GM10248 (cell line): ENCODE measurements around the gene OR10G7.

ENCODE experiments used
- CTCF ChIA-PET: fragments of 300-600 bp; sonication (Branson Sonifier 250); formaldehyde crosslinking; extraction: SDS; loops from one replicate; lab custom pipeline; 2021; ENCODE audit warnings: antibody characterized with exemption; lab: Yijun Ruan, JAX
- POLR2A ChIA-PET: fragments of 350-650 bp; sonication (Branson Sonifier 250); formaldehyde crosslinking; extraction: SDS; loops from one replicate; lab custom pipeline; 2020; ENCODE audit warnings: antibody characterized with exemption; lab: Yijun Ruan, JAX
- DNase-seq: peaks from one replicate; pipeline ENCODE4 v3.0.0; 2012; ENCODE audit errors: extremely low spot score
- CTCF ChIP-seq: IDR thresholded peaks from 2 replicates; pipeline ENCODE4 v1.5.1; 2012; ENCODE audit warnings: mild to moderate bottlenecking, low read depth; ENCODE audit errors: extremely low read depth, missing control alignments, control extremely low read depth

The OR10G7 gene

GRCh38 chr11:124041254-124041653 is at the start of gene OR10G7:
TSS of gene OR10G7 (minus strand) at chr11:124041325. CDS start at chr11:124039001, 2,324 bp downstream.
- DNase-seq, result no peak

GRCh38 chr11:124085997-124086846 is 45.1 kb upstream of the OR10G7 start:
- CTCF ChIA-PET, result interaction anchor here (0.6 to 1.0 kb wide), 2 partner anchors 14 kb away, joined by 3 read pairs; no protein-coding TSS in a partner anchor
- POLR2A ChIA-PET, result no interaction called here
- DNase-seq, result no peak
- TF ChIP-seq CTCF, result no peak

More at GRCh38 chr11:124041254-124041653, at the start of gene OR10G7:
- TF ChIP-seq CTCF, result no peak
- POLR2A ChIA-PET, result no interaction called here
- CTCF ChIA-PET, result no interaction called here

GRCh38 chr11:124085583-124085982 is 44.5 kb upstream of the OR10G7 start:
- CTCF ChIA-PET, result interaction anchor here (1.0 kb wide), 1 partner anchor 14 kb away, joined by 3 read pairs; no protein-coding TSS in a partner anchor
- POLR2A ChIA-PET, result no interaction called here
- DNase-seq, result no peak
- no peak for TF ChIP-seq CTCF

- ChIA-PET POLR2A (no interaction called here), CTCF (interaction anchor here (0.5 to 3.2 kb wide), 2 partner anchors 10 to 333 kb away, joined by 3 to 18 read pairs; no protein-coding TSS in a partner anchor)
- DNase-seq, result no peak
- no peak for TF ChIP-seq CTCF
These were observed 41.2 kb upstream of the OR10G7 start for GRCh38 chr11:124082371-124082770.

GRCh38 chr11:124081483-124081882 is 40.4 kb upstream of the OR10G7 start:
- CTCF ChIA-PET, result interaction anchor here (3.2 kb wide), 1 partner anchor 10 kb away, joined by 18 read pairs; no protein-coding TSS in a partner anchor

More at GRCh38 chr11:124081483-124081882, 40.4 kb upstream of the OR10G7 start:
- POLR2A ChIA-PET, result no interaction called here
- DNase-seq, result no peak
- TF ChIP-seq CTCF, result no peak
